Right atrium auricular region (tissue), 2 donors: ENCODE data around the gene MINK1. TPM values are rescaled to one million over a fixed set of nuclear protein-coding genes. Genes with fewer than 3 reads are reported as not detected.

Experiments used
- DNase-seq: peaks from one replicate; pipeline ENCODE4 v3.0.0-alpha.2; 2019; ENCODE audit warnings: low spot score
- H3K27ac ChIP-seq, 2 donors: fragments of 200-600 bp; sonication (generic); 1 replicate in 1 of 2; 2 replicates in 1 of 2; pipeline ENCODE4 v1.5.1; 2016 to 2019
- H3K27me3 ChIP-seq, 2 donors: fragments of 200-600 bp; sonication (generic); one replicate each; pipeline versions ENCODE4 v1.5.1 to v1.6.0; 2017 to 2019
- H3K36me3 ChIP-seq: fragments of 200-600 bp; sonication (generic); one replicate; pipeline ENCODE4 v1.5.1; 2016
- H3K4me1 ChIP-seq, 2 donors: fragments of 200-600 bp; sonication (generic); one replicate each; pipeline versions ENCODE4 v1.5.1 to v1.6.0; 2017 to 2019
- H3K4me3 ChIP-seq, 2 donors: fragments of 200-600 bp; sonication (generic); 1 replicate in 1 of 2; 2 replicates in 1 of 2; pipeline ENCODE4 v1.5.1; 2017 to 2019; ENCODE audit warnings: mild to moderate bottlenecking in 1 of 2, moderate library complexity in 1 of 2
- H3K9me3 ChIP-seq, 2 donors: fragments of 200-600 bp; sonication (generic); one replicate each; pipeline ENCODE4 v1.5.1; 2019
- total RNA-seq, 2 donors: library from RNA; depleted of rRNA; stranded (reverse); fragments of >200 nt; gene quantifications; one replicate each; pipeline ENCODE4 v1.1.0, GENCODE V29; 2016
- TF ChIP-seq, protein P1 (sequence below), 2 donors: fragments of 200-600 bp; sonication (generic); IDR thresholded peaks; one replicate each; pipeline ENCODE4 v1.5.1; 2019; ENCODE audit warnings: antibody characterized with exemption in 2 of 2

The MINK1 gene
- total RNA-seq, 2 donors from 2014 or later: 20.9 to 22.2 TPM

DNA sequence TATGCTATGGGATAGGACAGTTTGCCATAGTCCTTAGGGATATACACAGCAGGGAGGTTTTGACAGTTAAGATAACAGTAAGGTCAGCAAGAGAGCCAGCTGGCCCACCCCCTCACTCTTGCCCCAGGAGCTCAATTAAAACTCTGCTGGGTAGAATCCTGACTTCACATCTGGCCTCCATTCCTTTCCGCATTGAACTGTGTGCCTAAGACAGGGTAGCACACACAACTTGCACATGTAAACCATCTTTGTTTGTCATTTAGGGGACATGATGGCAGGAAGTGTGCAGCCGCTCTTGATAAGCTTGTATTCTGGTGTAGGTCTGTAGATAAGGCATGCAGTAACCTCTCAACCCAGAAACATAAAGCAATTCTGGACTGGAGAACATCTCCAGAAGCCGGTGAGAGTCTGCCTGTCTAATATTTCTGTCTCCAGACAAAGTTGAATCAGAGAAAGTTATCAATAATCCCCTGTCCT, 5.2 kb downstream of the MINK1 start:
- Histone ChIP-seq H3K36me3 (no peaks in the 10 kb centered on the region), H3K27ac (peak overlapping the region; percentile 55 to 61), H3K4me3 (no peak overlapping the region), H3K4me1 (peaks cover 0 to 52% of the 10 kb centered on the region in 2 donors), H3K27me3 (no peaks in the 10 kb centered on the region), H3K9me3 (no peaks in the 10 kb centered on the region)
- DNase-seq: no peak
- TF ChIP-seq, protein P1, sequence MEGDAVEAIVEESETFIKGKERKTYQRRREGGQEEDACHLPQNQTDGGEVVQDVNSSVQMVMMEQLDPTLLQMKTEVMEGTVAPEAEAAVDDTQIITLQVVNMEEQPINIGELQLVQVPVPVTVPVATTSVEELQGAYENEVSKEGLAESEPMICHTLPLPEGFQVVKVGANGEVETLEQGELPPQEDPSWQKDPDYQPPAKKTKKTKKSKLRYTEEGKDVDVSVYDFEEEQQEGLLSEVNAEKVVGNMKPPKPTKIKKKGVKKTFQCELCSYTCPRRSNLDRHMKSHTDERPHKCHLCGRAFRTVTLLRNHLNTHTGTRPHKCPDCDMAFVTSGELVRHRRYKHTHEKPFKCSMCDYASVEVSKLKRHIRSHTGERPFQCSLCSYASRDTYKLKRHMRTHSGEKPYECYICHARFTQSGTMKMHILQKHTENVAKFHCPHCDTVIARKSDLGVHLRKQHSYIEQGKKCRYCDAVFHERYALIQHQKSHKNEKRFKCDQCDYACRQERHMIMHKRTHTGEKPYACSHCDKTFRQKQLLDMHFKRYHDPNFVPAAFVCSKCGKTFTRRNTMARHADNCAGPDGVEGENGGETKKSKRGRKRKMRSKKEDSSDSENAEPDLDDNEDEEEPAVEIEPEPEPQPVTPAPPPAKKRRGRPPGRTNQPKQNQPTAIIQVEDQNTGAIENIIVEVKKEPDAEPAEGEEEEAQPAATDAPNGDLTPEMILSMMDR (IDR thresholded peaks at IDR 0.05): no peak

- DNase-seq: no peak
- H3K27ac ChIP-seq: no peak overlapping the region
- TF ChIP-seq, protein P1 (IDR thresholded peaks at IDR 0.05): no peak
- no peak overlapping the region for H3K4me3 ChIP-seq
- no peaks in the 10 kb centered on the region for H3K36me3 ChIP-seq
- H3K27me3 ChIP-seq: no peaks in the 10 kb centered on the region
- H3K4me1 ChIP-seq: peaks cover 0 to 45% of the 10 kb centered on the region in 2 donors
- H3K9me3 ChIP-seq: no peaks in the 10 kb centered on the region
These were observed 6.1 kb downstream of the MINK1 start for GRCh38 chr17:4839221-4839620.

DNA sequence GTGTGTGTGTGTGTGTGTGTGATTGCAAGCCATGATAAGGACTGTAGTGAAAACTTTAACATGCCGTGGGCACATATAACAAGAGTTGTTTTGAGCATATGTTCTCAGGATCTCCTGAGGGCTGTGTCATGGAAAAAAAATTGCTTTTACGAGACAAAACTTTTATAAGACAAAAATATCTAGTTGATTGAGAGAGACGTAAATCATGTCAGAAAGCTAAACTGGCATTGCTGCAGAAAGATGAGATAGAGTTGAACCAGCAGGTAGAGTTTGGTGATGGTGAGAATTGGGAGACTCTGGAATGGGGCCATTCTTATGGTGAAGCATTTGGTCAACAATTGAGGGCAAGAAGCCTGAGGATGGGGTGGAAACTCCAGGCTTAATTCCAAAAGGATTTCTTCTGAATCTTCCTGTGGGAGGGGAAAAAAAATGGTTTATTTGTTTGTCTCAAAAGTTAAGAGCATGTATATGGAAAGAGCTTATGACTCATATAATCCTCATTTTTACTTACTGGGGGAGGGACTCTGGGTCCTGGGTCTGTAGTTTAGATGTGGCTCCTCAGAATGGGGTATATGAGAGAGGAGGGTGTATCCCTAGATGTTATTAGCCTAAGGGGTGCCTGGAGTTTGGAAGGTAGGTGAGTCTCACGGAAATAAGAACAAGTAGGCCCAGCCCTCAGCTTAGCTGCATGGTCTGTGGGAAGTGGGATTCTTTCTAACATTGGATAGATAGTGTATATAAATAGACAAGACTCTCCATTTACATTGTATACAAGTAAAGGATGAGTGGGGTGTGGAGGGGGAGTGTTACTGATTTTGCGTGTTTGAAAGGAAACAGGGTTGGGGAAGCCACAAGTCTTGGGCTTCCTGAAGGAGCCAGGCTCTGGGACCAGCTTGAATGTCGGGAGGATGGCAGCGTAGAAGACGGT, 7.1 kb downstream of the MINK1 start:
- peaks cover 0 to 35% of the 10 kb centered on the region in 2 donors for H3K4me1 ChIP-seq
- TF ChIP-seq, protein P1 (IDR thresholded peaks at IDR 0.05): no peak

DNA sequence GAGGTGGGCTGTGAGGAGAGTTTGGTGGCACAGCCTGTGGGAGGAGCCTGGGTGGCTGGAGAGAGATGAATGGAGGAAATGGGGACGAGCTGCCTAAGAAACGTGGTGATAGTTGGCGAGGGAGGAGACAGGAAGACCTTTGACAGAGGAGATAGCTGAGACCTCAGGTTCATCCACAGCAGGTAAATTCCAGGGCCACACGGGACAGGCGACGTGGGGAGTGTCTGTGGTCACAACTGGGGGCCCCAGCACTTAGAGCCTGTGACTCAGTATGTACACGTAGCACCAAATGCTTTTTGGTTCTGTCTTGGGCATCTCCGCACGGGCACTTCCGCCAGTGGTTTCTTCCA, 7.7 kb downstream of the MINK1 start:
- Histone ChIP-seq H3K27ac (no peak overlapping the region), H3K9me3 (no peaks in the 10 kb centered on the region), H3K36me3 (no peaks in the 10 kb centered on the region), H3K4me3 (no peak overlapping the region), H3K4me1 (peaks cover 0 to 28% of the 10 kb centered on the region in 2 donors), H3K27me3 (no peaks in the 10 kb centered on the region)
- no peak for DNase-seq
- TF ChIP-seq, protein P1 (IDR thresholded peaks at IDR 0.05): no peak

More for the DNA sequence above, 7.1 kb downstream of the MINK1 start:
- H3K27me3 ChIP-seq: no peaks in the 10 kb centered on the region
- DNase-seq: no peak
- no peaks in the 10 kb centered on the region for H3K36me3 ChIP-seq
- H3K9me3 ChIP-seq: no peaks in the 10 kb centered on the region
- no peak overlapping the region for H3K27ac ChIP-seq
- H3K4me3 ChIP-seq: no peak overlapping the region

DNA sequence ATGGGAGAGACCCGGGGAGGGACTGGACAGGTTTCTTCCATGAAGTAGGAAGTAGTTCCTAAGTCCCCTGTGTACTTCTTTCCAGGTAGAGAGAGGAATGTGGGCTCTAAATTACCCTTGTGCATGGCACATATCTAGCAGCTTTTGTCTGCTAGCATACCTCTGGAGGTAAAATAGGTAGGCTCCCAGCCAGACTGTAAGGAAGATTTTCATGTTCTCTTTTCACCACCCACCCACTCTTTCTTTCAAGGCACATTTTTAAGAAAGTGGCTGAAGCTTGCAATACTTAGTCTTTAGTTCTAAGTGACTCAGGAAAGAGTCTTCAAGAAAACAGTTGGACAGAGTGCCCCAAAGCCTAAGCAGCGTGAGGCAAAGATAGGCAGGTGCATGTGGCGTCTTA, 9.2 kb downstream of the MINK1 start:
- TF ChIP-seq, protein P1 (IDR thresholded peaks at IDR 0.05): no peak
- no peak for DNase-seq
- no peak overlapping the region for H3K4me3 ChIP-seq
- no peaks in the 10 kb centered on the region for H3K27me3 ChIP-seq
- H3K9me3 ChIP-seq: no peaks in the 10 kb centered on the region
- peaks cover 0 to 15% of the 10 kb centered on the region in 2 donors for H3K4me1 ChIP-seq
- no peaks in the 10 kb centered on the region for H3K36me3 ChIP-seq
- H3K27ac ChIP-seq: no peak overlapping the region
